GM21367 (cell line): Measurements from ENCODE around the gene ABCF2.
A peak's percentile ranks its signal among the peaks of the same experiment; 100 is the strongest.

Experiments
- ATAC-seq: cut with Tn5 transposase; IDR thresholded peaks from one replicate; pipeline ENCODE4 v1.9.1; 2021; ENCODE audit not compliant: unreplicated experiment

Gene ABCF2

GRCh38 chr7:151252961-151253711 is 26.1 kb upstream of the ABCF2 start:
- ATAC-seq: no peak

DNA sequence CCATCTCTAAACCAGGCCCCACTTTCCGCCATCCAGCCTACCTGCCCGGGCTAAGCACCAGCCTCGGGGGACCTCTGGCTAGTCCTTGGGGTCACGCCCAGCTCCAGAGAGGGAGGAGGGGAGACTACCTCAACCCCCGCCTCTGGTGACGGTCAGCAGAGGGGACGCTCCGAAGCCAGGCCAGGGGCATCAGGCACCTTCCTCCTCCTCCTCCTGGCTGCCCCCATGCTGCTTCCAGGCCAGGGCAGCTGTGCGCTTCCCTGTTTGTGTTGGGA is 25.5 kb upstream of the ABCF2 start:
- ATAC-seq: no peak

GRCh38 chr7:151251689-151252560 is 24.9 kb upstream of the ABCF2 start:
- ATAC-seq: no peak

DNA sequence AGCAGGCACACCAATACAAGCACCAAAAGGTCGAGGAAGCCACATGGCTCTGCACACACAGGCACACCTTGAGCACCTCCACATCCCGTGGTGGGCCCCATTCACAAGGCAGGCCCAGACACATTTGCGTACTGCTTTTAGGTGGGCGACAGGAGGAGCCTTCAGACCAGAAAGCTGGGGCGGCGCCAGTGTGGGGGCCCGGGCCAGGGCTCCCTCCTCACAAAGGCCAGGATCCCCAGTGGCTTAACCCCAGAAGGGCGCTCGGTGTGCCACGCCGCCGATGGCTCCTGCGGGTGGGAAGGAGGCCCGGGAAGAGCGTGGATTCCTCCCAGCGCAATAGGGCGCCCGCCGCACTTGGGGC is 24.3 kb upstream of the ABCF2 start:
- no peak for ATAC-seq

- no peak for ATAC-seq
These were observed 23.5 kb upstream of the ABCF2 start for GRCh38 chr7:151250181-151251132.

DNA sequence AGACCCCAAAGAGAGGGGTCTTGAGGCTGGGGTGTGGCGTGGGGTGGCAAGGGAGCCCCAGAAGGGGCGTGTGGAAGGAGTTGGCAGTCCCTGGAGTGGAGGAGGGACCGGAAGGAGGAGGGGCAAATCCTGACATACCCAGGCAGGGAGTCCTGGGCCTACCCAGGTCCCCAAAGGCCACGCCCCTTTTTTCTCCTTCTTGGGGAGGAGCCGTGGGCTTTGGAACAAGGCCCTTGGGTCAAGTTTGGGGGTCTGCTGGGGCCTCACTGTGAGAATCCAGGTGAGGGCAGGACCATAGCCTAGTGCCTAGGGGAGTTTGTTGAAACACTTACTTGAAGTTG is 22.7 kb upstream of the ABCF2 start:
- ATAC-seq: no peak

- no peak for ATAC-seq
These were observed 22.2 kb upstream of the ABCF2 start for GRCh38 chr7:151249034-151249731.

- no peak for ATAC-seq
These were observed 21.5 kb upstream of the ABCF2 start, which contains the start of gene SMARCD3 for GRCh38 chr7:151248346-151249033. SMARCD3 (minus strand) TSS chr7:151248694; CDS start chr7:151248562, 132 bp downstream.

DNA sequence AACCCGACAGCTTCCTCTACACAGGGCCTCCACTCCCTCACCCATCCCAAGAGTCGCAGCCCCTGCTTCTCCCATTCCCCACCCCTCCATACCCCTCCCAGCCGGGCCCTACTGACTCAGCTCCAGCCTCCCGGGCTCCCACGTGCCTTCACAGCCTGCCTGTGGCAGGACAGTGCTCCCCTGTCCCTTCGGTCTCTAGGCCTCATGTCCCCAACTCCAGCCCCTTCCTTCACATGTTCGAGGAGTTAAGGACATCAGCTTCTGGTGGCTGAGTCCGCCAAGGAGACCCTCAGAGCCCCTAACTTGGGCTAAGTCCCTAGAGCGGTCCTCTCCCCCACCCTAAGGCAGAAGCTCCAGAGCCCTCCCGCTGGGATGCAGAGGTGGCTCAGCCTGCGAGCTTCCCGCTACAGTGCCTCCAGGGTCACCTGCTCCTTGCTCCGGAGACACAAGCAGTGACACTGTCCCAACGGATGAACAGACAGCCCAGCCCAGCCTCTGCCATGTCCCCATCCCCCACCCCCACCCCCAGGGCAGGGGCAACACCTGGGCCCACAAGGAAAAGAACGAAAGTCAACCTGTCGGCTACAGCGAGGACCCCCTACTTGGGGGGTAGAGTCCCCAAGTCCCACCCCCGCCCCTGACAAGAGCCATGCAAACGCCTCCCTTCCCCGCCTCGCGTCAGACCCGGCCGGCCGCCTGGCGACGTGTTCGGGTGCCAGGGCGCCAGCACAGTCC is 20.8 kb upstream of the ABCF2 start:
- no peak for ATAC-seq

GRCh38 chr7:151246851-151247580 is 20.0 kb upstream of the ABCF2 start:
- no peak for ATAC-seq

DNA sequence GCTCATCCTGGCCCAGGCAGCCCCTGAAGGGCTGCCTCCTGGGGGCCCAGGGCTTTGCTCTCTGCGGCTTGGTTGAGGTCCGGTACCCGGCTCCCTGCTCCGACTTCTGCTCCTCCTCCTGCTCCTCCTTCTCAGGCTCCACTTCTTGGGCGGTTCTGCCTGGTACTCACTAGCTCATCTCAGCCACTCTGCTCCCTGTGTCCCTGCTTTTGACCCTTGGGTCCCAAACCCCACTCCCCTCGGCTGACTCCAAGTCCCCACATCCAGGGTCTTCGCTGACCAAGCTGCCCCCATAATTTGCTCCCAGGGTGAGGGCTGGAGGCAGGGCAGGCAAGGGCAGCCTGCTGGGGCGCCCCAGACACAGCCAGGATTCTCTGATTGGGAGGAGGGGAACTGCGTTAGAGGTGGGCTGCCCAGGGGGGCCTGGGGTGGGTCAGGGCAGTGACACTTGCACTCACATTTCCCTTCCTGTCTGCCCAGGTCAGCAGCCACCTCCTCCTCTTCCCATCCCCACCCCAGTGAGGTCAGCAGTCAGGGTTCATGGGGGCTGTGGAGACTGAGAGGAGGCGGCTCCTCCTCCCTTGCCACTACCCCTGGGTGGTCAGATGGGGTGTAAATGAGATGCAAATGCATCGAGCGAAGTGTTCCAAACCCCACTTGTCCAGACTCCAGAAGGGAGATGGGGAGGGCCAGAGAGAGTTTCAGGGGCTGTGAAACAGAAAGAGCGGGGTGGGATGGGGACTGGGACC is 19.3 kb upstream of the ABCF2 start:
- no peak for ATAC-seq

- peak; percentile 41 for ATAC-seq
These were observed 18.5 kb upstream of the ABCF2 start for GRCh38 chr7:151245360-151246101.

DNA sequence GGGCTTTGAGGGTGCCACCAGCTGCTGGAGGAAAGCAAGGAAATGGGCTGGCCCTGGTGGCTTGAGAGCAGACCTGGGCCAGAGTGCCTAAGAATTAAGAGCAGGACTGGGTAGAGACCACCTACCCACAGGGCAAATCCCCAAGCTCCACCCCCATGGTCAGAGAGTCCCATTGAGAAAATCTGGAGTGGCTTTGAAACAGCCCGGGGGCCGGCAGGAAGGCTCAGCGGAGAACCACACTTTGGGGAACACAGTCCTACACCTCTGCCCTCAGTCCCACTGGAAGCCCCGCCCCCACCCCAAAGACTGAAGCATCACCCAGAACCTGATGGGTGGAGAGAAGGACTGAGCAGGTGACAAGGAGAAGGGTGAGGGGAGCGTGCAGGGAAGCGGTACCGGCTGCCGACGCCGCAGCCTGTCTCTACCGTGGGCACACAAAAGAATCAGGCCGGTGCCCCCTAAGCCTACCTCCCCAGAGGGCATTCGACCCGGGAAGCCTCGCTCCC is 17.9 kb upstream of the ABCF2 start:
- no peak for ATAC-seq

DNA sequence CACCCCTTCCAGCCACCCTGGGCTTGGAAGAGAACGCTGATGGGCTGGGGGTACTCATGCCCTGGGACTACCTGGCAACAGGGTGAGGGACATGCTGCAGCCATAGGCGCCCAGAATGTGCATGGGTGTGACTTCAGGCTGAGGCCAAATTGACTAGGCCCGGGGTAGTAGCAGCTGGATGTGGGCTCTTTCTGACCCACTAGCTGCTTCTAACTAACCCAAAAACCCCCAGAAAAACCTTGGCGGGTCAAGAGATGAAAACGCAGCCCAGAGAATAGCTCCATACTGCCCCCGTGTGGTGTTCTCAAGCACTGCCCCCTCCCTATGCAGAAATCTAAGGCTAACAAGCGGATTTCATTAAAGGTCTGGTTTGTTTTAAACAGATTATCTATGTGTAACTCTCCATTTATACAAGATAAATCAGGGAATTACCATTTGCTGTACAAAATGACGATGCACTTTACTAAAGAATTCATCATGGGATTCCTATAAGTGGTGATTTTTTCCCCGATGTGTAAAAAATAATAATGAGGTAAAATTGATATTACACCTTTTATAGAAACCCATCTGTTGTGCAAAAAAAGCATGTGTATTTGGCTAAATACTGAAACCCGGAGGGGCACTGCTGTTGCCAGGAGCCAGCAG is 17.3 kb upstream of the ABCF2 start:
- ATAC-seq: no peak

GRCh38 chr7:151243408-151244195 is 16.6 kb upstream of the ABCF2 start:
- peak; percentile 25 for ATAC-seq

DNA sequence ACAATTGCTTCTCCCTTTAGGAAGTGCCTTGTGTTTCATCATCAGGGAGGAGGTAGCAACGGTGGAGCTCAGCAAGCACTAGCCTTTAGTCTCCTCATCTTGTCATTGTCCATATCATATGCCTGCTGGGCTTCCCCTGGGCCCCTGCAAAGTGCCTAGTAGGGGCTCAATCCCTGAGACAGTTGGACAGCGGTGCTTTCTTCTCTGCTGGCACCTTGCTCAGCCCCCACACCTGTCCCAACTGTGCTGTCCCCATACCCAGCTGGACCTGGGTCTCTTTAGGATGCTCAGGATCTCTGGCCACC is 16.0 kb upstream of the ABCF2 start:
- ATAC-seq: no peak
